HEK293T (cell line): ENCODE data around the gene BHLHE40.

ENCODE experiments used
- CTCF ChIA-PET: fragments of 350-600 bp; formaldehyde crosslinking; extraction: SDS; loops from one replicate; lab custom pipeline; 2021; ENCODE audit warnings: antibody characterized with exemption, inconsistent platforms; lab: Yijun Ruan, JAX
- POLR2A ChIA-PET: fragments of 350-600 bp; formaldehyde crosslinking; extraction: SDS; loops from one replicate; lab custom pipeline; 2020; ENCODE audit warnings: antibody characterized with exemption, inconsistent platforms; lab: Yijun Ruan, JAX
- DNase-seq: peaks from one replicate; pipeline ENCODE4 v3.0.0; 2012; ENCODE audit warnings: mixed read lengths; ENCODE audit errors: extremely low spot score
- ARNT ChIP-seq: fragments of 450-650 bp; IDR thresholded peaks from 2 replicates; pipeline ENCODE4 v1.6.1; 2017; ENCODE audit warnings: mild to moderate bottlenecking
- BHLHE40 ChIP-seq: fragments of 450-650 bp; IDR thresholded peaks from 2 replicates; pipeline ENCODE4 v1.6.1; 2016; ENCODE audit warnings: mild to moderate bottlenecking, moderate library complexity, borderline replicate concordance
- CTBP1 ChIP-seq: fragments of 450-650 bp; IDR thresholded peaks from 2 replicates; pipeline ENCODE4 v1.6.1; 2016; ENCODE audit warnings: borderline replicate concordance
- ELF4 ChIP-seq: fragments of 450-650 bp; IDR thresholded peaks from 2 replicates; pipeline ENCODE4 v1.6.1; 2017; ENCODE audit warnings: antibody characterized with exemption
- FOXA1 ChIP-seq: fragments of 450-650 bp; IDR thresholded peaks from 2 replicates; pipeline ENCODE4 v1.6.1; 2016; ENCODE audit warnings: mild to moderate bottlenecking
- FOXK2 ChIP-seq: fragments of 450-650 bp; IDR thresholded peaks from 2 replicates; pipeline ENCODE4 v1.6.1; 2016; ENCODE audit warnings: mild to moderate bottlenecking
- FOXM1 ChIP-seq: fragments of 450-650 bp; IDR thresholded peaks from 2 replicates; pipeline ENCODE4 v1.6.1; 2017; ENCODE audit warnings: mild to moderate bottlenecking, borderline replicate concordance
- HDGF ChIP-seq: fragments of 450-650 bp; IDR thresholded peaks from 2 replicates; pipeline ENCODE4 v1.6.1; 2017; ENCODE audit warnings: antibody characterized with exemption, borderline replicate concordance
- L3MBTL2 ChIP-seq: fragments of 450-650 bp; conservative IDR thresholded peaks from 2 replicates; pipeline ENCODE4 v1.6.1; 2016; ENCODE audit warnings: mild to moderate bottlenecking
- LEF1 ChIP-seq: fragments of 450-650 bp; IDR thresholded peaks from 2 replicates; pipeline ENCODE4 v1.6.1; 2017; ENCODE audit warnings: mild to moderate bottlenecking, borderline replicate concordance
- NFRKB ChIP-seq: fragments of 450-650 bp; IDR thresholded peaks from 2 replicates; pipeline ENCODE4 v1.6.1; 2016; ENCODE audit warnings: mild to moderate bottlenecking, moderate library complexity
- PKNOX1 ChIP-seq: fragments of 450-650 bp; IDR thresholded peaks from 2 replicates; pipeline ENCODE4 v1.6.1; 2016
- SP1 ChIP-seq: fragments of 450-650 bp; IDR thresholded peaks from 2 replicates; pipeline ENCODE4 v1.6.1; 2017
- SUZ12 ChIP-seq: fragments of 450-650 bp; IDR thresholded peaks from 2 replicates; pipeline ENCODE4 v1.6.1; 2016; ENCODE audit warnings: mild to moderate bottlenecking
- TARDBP ChIP-seq: fragments of 450-650 bp; IDR thresholded peaks from 2 replicates; pipeline ENCODE4 v1.6.1; 2016
- ZNF384 ChIP-seq: fragments of 450-650 bp; IDR thresholded peaks from 2 replicates; pipeline ENCODE4 v1.6.1; 2016

BHLHE40 gene

GRCh38 chr3:4992118-4992517 lies 12.9 kb downstream of the BHLHE40 start:
- CTCF ChIA-PET, result no interaction called here
- no peak for TF ChIP-seq FOXK2
- no peak for TF ChIP-seq HDGF
- TF ChIP-seq FOXA1, result no peak
- TF ChIP-seq ZNF384, result no peak
- TF ChIP-seq CTBP1, result no peak
- TF ChIP-seq BHLHE40, result no peak
- TF ChIP-seq SUZ12, result no peak
- no peak for TF ChIP-seq SP1
- TF ChIP-seq L3MBTL2, result no peak
- no peak for TF ChIP-seq TARDBP
- TF ChIP-seq ELF4, result no peak
- TF ChIP-seq ARNT, result no peak
- TF ChIP-seq FOXM1, result no peak
- TF ChIP-seq NFRKB, result no peak
- no peak for TF ChIP-seq LEF1
- no peak for TF ChIP-seq PKNOX1
- POLR2A ChIA-PET, result interaction anchor here (1.2 to 3.6 kb wide), 2 partner anchors 9 to 12 kb away, joined by 7 to 21 read pairs; partner anchors contain the start of gene BHLHE40
- DNase-seq, result no peak

DNA sequence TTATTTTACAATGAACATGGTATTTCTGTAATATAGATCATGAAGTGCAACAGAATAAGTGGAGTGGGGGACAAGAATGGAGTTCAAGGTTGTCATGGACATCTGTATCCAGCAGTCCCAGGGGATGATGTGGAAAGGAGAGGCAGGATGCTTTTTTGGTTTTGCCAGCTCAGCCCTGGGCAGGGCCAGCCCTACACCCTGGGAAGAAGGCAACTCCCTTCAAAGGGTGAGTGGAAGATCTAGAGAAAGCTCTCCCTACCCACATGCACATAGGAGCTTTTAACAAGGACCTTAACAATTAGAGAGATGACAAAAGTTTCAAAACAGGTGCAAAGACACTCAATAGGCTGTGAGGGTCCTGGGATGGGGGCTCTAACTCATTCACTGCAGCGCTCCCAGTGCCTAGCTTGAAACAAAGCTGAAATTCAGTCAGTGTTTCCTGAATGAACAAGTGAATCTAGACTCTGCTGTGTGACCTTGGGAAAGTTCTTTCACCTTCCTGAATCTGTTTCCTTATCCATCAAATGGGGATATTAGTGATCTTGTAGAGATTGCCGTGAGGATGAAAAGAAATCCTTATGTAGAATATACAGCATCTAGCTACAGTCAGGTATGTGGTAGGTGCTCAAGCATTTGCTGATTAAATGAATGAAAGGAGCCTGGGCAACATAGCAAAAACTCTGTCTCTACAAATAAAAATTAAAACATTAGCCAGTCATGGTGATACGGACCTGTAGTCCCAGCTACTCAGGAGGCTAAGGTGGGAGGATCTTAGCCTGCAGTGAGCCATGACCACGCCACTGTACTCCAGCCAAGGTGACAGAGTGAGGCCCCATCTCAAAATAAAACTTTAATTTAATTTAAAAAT lies 14.3 kb downstream of the BHLHE40 start:
- ChIA-PET POLR2A (interaction anchor here (3.6 to 4.1 kb wide), 2 partner anchors 10 to 14 kb away, joined by 21 to 32 read pairs; partner anchors contain the start of gene BHLHE40), CTCF (interaction anchor here (0.7 kb wide), 1 partner anchor 17 kb away, joined by 3 read pairs; no protein-coding TSS in a partner anchor)
- no peak for TF ChIP-seq ELF4
- TF ChIP-seq NFRKB, result no peak
- no peak for TF ChIP-seq CTBP1
- DNase-seq, result no peak

- TF ChIP-seq L3MBTL2 (no peak), ELF4 (no peak), TARDBP (no peak), HDGF (no peak), BHLHE40 (no peak), FOXK2 (no peak), SUZ12 (no peak)
- POLR2A ChIA-PET, result interaction anchor here (1.2 to 4.1 kb wide), 7 partner anchors 8 to 66 kb away, joined by 3 to 32 read pairs (median 8); partner anchors contain the start of gene BHLHE40
- DNase-seq, result no peak
Measured at GRCh38 chr3:4994144-4994730, 15.0 kb downstream of the BHLHE40 start.

GRCh38 chr3:4994823-4995499 lies 15.7 kb downstream of the BHLHE40 start:
- ChIA-PET CTCF (interaction anchor here (0.7 kb wide), 1 partner anchor 19 kb away, joined by 3 read pairs; no protein-coding TSS in a partner anchor), POLR2A (interaction anchor here (0.8 to 4.1 kb wide), 8 partner anchors 9 to 65 kb away, joined by 3 to 32 read pairs (median 7); partner anchors contain the start of gene BHLHE40)
- no peak for TF ChIP-seq LEF1
- TF ChIP-seq NFRKB, result no peak
- no peak for TF ChIP-seq HDGF
- TF ChIP-seq SP1, result no peak
- TF ChIP-seq PKNOX1, result no peak
- TF ChIP-seq CTBP1, result no peak
- TF ChIP-seq ARNT, result no peak
- TF ChIP-seq FOXM1, result no peak
- TF ChIP-seq FOXK2, result no peak
- no peak for TF ChIP-seq ZNF384
- TF ChIP-seq SUZ12, result no peak
- no peak for TF ChIP-seq FOXA1
- TF ChIP-seq TARDBP, result no peak
- DNase-seq, result no peak

More at GRCh38 chr3:4994144-4994730, 15.0 kb downstream of the BHLHE40 start:
- CTCF ChIA-PET, result interaction anchor here (0.6 to 0.7 kb wide), 2 partner anchors 17 to 18 kb away, joined by 3 read pairs; no protein-coding TSS in a partner anchor

GRCh38 chr3:4995500-4996053 lies 16.3 kb downstream of the BHLHE40 start:
- TF ChIP-seq HDGF (no peak), BHLHE40 (no peak), L3MBTL2 (no peak), LEF1 (no peak), SP1 (no peak), ELF4 (no peak), CTBP1 (no peak), ZNF384 (no peak), FOXK2 (no peak)
- POLR2A ChIA-PET, result interaction anchor here (0.8 to 4.1 kb wide), 7 partner anchors 9 to 64 kb away, joined by 3 to 32 read pairs (median 8); partner anchors contain the start of gene BHLHE40
- CTCF ChIA-PET, result interaction anchor here (0.7 kb wide), 1 partner anchor 19 kb away, joined by 3 read pairs; no protein-coding TSS in a partner anchor
- no peak for DNase-seq
